Inflammatory macrophage (primary cell): ENCODE results near the gene UNC80.

Experiments used
- DNase-seq, 2 donors: peaks; one replicate each; pipeline ENCODE4 v3.0.0-alpha.2; 2020 to 2022

UNC80 gene

DNA sequence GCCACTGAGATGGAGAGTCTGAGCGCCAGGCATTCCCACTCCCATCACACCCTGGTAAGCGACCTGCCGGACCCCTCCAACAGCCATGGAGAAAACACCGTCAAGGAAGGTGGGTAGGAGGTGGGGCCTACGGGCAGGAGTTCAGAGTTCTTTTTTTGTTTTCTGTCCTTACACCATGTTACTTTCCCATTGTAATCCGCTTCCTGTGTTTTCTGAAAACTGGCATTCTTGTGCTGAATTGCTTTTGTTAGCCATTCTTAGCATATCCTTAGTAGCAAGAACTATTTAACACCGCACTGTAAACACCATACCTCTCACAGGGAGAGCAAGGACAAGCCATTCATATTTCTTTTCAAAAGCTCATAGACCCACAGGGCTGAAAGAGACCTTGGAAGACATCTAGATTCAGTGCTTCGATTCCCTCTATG lies 46.2 kb downstream of the UNC80 start:
- DNase-seq, result no peak

DNA sequence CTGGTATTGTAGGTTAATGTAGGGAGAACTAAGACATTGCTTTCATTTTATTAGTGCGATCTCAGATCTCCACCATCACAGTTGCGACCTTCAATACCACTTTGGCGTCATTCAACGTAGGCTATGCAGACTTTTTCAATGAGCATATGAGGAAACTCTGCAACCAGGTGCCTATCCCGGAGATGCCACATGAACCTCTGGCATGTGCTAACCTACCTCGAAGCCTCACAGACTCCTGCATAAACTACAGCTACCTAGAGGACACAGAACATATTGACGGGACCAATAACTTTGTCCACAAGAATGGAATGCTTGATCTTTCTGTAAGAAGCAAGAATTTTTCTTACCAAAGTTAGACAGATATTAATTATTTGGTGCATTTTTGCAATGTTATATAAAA lies 47.3 kb downstream of the UNC80 start:
- DNase-seq, result no peak

DNA sequence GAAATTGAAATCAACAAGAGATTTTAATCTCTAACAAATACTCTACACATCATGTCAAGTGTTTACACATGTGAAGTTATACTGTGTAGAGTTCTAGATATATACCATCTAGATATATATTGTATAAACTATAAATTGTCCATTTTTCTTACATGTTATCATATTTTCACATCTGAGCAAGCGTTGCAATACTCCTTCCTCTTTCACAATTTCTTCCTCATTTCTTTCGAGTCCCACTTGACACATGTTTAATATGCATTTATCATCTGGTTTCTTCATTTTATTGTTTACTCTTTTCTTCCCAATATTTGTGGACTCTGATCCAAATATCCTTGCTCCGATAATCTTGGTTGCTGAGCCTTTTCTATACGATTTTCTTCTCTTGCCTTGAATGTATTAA lies 50.2 kb downstream of the UNC80 start:
- DNase-seq, result peak; percentile 6 to 29

DNA sequence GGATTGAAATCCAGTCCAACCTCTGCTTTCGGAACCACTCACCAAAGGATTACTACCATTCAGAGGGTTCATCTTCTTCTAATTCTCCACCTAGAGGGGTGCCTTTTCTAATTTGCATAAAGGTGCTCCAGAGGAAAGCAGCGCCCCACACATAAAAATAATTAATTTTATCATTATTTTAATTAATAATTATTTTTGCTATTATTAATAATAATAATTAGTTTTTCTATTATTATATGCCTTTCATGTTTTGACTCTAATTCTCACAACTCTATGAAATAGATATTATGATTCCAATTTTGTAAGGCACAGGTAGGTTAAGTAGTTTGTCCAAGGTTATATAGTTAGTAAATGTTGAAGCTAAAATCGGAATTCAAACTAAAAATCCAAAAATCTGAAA lies 51.9 kb downstream of the UNC80 start:
- DNase-seq, result no peak

DNA sequence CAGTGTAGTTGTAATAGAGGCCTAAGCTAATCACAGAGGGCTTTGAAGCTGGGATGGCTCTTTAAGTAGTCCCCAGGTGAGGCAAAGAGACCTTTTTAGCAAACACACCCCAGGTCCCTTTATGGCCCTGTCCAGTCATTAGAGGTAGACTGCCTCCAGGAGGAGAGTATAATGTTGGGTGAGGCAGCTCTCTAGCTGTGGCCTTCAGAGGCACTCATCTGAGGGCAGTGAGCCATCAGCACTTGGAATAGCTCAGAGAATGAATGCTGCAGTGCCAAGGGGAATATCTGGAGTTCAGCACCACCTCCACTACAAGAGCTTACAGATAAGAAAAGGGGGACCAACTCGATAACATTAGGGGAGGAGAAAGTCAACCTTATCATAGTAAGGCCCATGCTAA lies 52.8 kb downstream of the UNC80 start:
- no peak for DNase-seq

DNA sequence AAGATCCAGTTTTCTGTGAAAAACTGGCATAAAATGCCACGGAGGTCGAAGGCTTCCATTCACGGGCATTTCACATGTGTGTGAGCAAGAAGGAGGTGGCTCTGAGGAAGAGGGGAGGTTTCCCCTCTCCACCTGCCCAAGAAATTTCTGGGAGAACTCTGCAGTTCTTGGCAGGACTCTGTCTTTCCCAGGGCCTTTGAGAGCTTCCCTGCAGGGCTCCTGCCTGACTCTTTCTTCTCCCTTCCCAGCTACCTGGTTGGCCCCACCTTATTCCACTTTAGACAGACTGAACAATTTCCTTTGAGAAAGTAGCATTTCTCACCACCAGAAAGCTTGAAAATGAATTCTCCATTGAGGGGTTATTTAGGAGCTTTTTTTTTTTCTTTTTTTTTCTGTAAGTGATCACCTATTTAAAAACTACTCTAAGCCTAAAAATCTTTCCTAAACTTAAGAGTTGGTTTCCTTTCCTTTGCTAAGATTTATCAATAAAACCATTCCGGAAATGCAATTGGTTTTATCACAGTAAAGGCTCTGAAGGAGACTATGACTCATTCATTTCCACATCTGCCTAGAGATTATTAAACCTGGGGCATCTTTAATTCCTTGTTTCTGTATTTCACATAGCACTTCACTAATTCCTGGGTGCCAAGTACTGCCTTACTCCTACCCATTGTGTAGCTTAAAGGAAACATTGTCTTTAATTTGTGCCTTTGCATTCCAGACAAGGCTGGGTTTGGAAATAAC lies 59.3 kb downstream of the UNC80 start:
- DNase-seq, result no peak

DNA sequence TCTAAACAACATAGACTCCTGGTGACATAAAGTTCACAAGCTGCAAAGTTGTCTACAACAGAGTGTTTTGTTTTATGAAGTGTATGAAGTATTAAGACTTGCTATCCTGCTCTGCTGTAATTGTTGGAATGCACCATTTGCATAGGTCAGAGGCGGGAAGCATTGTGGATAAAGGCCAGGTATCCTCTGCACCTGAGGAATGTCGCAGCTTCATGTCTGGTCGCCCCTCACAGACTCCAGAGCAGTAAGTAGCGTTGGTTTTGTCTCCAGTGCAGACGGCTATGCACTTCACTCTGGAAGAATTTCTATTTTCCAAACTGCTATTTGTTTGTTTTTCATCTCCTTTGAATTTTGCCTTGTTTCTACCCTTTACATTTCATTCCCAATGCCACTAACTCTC lies 63.1 kb downstream of the UNC80 start:
- no peak for DNase-seq

DNA sequence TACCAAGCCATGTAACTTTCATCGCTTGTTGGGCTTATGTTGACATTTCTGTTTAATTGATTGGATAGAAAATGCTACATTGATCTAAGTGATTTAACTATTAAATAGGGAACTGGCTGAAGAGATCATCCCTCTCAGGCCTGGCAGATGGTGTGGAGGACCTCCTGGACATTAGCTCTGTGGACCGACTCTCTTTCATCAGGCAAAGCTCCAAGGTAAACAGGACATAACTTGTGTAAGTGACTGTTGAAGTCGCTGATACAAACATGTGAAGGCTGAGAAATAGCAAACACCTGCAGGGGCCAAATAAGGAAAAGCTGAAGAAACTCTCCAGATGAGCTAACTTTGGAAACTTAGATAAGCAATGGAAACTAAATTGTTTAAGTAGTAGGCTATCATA lies 68.8 kb downstream of the UNC80 start:
- no peak for DNase-seq

DNA sequence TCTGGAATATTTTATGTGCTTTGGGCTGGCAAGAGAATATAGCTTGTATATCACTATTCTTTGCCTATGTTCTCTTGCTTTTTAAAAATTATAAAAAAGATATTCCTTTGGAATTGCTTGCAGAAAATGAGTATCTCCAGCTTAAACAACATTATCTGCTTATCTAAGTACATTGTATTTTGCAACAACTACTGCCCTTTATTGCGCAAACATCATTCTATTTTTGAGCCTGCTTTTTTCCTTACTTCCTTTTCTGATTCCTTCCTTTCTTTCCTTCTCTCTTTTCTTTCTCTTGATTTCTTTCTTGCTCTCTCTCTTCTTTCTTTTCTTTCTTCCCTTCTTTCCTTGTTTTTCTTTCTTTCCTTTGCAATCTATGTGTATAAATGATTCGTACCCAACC lies 74.0 kb downstream of the UNC80 start:
- DNase-seq, result no peak

DNA sequence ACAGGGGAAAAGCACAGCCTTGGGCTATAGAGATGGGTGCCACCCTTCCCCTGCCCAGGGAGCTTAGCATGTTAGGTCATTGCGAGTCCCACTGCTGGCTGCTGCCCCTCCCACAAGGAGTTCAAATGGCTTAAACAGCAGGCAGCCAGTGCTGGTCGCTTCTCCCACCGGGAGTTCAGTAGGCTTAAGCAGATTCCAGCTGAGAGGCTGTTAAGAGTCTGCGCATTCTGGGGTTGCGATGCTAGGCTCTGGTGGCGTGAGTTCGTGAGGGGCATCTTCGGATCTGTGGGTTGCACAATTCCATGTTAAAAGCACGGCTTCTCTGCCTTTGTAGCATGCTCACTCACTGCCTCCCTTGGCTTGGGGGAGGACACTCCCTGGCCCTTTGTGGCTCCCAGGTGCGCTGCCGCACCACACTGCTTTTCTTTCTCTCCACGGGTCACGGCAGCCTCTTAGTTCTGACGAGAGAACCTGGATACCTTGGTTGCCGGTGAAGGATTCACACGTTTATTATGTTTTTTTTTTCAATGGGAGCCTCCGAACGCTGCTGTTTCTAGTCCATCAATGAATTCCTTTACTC lies 93.2 kb downstream of the UNC80 start:
- no peak for DNase-seq

DNA sequence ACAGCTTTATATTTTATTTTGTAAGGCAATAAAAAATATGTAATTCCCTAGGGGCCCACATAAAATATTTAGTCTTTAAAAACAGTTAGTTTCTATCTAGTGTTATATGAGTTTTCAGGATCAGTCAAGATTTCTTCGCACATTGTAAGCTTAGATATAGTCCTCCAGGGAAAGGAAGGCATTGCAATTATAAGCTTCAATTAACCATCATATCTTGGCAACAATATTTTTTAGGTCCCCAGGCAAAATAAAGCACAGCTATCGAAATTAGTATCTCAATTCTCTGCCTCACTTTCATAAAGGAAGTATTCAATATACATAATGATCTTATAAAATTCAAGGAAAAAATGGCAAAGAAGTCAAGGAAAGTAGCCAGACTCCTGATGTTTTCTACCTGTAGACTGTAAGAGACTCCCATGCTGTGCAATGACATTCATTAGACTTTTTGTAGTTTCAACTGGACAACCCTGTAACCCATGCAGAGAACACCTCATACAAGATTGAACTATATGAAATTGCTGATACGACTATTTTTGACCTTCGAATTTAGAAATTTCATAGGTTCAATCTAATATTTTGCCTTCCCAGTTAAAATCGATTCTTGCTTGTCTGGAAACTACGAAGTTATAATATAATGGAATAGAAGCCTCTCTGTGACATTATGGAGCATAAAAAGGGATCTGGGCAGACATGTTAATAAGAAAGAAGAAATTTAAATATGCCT lies 96.8 kb downstream of the UNC80 start:
- DNase-seq, result no peak

DNA sequence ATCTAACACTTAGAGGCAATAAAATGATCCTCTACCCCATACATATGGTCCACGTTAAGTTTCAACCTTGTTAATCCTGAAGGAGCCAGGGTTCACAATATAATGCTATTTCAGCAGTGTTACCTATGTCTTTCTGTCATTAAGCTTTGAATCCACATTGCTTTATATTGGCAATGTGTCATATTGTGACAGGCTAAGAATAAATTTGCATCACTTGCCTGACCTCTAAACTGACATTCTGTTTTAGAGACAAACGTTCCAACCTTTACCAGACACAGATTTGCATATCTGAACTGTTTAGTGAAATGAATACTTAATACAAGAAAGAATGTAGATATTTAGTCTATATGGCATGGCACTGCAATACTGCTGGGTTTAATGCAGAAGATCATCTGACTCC lies 98.4 kb downstream of the UNC80 start:
- DNase-seq, result no peak

DNA sequence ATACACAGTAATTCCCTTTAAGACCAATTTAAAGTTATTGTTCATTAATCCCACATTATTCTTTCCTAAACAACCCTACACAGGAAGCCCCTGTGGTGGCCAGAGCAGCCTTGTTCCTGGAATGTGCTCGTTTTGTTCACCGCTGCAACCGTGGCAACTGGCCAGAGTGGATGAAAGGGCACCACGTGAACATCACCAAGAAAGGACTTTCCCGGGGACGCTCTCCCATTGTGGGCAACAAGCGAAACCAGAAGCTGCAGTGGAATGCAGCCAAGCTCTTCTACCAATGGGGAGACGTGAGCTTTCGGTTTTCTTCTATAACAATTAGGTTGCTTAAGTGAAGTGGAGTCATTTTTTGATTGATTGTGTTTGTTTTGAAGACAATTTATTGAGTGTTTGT lies 101.0 kb downstream of the UNC80 start:
- DNase-seq, result no peak

DNA sequence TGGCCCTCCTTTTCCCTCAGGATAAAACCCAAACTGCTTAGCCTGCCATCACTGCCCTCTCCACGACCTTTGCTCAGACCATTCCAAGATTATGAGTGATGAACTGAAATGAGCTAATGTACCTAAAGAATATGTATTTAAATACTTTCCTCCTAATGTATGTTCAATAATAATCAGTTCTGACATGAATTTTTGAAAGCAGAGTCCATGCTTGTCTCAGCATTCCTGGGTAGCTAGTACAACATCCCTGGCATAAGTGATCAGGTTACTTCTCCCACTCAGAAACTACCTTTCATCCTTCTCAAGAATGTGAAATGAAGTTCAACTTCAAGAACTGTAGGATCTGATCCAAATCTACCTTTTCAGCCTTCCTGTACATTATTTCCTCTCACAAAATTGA lies 103.6 kb downstream of the UNC80 start:
- no peak for DNase-seq

DNA sequence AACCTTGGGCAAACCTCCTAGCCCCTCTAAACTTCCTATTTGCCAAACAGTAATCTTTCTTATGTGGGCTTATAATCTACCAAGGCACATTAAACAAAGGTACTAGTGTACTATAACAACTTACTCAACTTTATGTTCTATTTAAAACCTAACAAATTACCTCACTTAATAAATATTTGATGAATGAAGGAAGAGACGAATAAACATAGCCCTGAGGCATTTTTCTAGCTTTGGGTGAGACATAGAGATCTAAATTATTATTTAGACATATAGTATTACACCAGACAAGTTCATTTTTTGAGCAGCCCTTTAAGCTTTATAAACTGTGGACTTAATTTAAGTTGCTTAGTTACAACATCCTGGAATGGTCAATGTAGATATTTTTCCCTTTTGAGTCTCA lies 104.6 kb downstream of the UNC80 start:
- no peak for DNase-seq

DNA sequence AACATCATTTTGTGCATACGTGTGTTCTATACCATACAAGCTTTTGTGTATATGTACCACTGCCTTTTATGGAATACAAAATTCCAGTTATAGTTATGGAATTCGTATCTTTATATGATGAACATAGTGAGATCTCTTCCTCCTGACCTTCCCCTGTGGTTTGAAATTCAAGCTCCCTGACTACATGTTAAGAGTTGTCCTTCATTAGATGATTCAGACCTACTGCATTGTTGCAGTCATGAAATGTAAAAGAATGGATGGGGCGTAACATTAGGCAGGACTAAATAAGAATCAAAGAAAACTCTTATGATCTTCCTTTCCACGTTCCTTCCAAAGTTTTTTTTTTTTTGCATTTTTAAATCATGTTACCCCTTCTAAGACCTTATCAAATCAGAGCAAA lies 107.1 kb downstream of the UNC80 start:
- DNase-seq, result no peak

DNA sequence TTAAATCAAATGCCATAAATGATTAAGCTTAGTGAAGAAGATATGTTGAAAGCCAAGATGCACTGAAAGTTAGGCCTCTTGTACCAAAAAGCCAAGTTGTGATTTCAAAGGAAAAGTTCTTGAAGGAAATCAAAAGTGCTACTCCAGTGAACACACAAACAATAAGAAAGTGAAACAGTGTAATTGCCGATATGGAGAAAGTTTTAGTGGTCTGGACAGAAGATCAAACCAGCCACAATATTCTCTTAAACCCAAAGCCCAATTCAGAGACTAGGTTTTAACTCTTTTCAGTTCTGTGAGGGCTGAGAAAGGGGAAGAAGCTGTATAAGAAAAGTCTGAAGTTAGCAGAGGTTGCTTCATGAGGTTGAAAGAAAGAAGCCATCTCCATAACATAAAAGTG lies 129.0 kb downstream of the UNC80 start:
- no peak for DNase-seq

DNA sequence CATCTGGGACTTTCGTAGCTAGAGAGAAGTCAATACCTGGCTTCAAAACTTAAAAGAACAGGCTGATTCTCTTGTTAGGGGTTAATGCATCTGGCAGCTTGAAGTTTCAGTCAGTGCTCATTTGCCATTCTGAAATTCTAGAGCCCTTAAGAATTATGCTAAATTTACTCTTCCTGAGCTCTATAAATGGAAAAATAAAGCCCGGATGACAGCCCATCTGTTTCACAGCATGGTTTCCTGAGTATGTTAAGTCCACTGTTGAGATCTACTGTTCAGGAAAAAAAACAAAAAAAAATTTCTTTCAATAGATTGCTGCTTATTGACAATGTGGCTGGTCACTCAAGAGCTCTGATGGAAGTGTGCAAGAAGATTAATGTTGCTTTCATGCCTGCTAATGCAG lies 129.5 kb downstream of the UNC80 start:
- DNase-seq, result no peak

DNA sequence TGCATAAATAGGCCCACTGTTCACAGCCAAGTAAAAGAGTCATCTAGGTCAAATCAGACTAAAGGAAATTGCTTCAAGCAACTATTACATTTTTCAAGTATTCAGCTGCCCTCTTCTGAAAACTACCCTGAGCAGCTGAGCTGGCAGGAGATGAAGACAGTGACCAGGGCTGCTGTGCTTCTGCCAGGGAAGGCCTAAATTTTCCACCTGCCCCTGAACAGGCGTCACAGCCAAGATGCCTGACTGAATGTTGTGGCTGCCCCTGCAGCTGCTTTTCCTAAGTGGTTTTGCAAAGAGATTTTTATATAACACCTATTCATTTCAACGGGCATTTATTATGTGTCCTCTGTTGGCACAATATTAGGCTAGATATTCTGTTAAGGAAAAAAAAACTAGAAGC lies 134.1 kb downstream of the UNC80 start:
- DNase-seq, result no peak

DNA sequence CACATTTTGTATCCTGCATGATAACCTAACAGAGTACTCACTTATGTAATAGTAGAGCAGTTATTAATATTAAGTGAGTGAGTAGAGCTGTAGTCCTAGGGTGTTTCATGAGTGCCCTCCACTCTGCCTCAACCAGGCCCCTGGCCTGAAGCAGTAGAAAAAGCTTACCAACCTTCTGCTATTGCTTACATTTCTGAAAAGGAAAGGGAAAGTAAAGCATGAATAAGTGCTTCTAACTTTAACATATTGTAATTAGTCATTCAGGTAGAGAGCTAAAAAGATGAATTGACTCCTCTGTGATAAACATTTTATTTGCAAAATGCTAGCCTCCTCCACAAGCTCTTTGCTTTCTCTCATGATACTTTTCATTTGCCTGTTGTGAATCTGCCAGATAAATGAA lies 136.1 kb downstream of the UNC80 start:
- DNase-seq, result no peak

DNA sequence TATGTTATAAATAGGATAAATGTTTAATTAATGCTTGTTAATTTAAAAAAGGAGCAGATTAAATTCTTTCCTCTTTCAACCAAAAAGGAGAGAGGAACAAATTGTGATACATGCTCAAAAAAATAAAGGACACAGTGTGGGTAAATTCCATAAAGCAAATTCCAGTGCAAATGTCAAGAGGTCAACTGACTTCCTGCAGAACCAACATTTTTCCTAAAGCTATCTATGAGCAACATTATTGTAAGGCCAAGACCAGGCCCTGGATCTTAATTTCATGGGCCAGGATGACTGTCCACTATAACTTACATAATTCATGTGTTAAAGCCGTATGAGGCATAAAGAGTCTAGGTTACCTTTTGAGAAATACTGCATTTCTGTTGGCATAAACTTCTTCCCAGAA lies 136.9 kb downstream of the UNC80 start:
- no peak for DNase-seq

DNA sequence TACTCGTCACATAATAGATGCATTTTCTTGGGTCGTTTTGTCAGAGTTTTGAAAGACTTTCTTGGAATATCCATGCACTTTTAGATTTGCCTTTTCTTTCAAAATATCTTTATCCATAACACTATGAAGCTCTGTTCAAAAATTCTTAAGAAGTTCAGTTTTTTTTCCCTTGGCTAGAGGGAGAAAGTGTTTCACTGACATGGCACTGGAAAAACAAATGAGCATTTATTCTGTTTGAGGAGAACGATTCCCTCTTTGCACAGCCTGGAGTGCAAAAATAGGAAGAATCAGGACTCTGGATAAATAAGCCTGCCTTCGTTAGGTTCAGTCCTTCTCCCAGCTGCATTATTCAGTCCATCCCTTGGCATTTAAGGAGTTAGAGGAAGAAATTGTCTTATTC lies 139.9 kb downstream of the UNC80 start:
- no peak for DNase-seq

DNA sequence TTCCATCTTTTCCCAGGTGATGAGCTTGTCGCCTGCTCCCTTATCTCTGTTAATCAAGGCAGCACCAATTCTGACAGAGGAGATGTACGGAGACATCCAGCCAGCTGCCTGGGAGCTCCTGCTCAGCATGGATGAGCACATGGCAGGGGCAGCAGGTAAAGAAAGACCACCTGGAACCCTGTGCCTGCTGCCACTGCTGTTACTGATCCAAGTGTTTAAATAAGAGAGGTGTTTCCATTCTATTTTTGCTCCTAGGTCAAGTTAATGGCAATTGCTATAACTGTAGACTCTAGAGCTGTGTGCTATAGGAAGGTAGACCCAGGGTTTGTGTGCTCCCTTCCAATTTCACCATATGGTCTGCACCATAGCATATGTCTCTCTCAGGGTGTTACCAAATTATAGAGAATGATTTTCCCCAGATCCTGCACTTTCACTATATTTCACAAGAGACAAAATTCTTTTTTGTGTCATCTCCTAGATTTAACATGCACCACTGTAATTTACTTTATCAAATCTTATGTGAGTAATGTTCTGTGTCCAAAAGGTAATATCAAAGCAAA lies 142.2 kb downstream of the UNC80 start:
- no peak for DNase-seq
